ENCODE data around the gene IL16. TPM values are rescaled to one million over a fixed set of nuclear protein-coding genes. Genes with fewer than 3 reads are reported as not detected.

IL16 gene
- total RNA-seq, 1 experiment from 2014 or later, result 0.03 TPM

DNA sequence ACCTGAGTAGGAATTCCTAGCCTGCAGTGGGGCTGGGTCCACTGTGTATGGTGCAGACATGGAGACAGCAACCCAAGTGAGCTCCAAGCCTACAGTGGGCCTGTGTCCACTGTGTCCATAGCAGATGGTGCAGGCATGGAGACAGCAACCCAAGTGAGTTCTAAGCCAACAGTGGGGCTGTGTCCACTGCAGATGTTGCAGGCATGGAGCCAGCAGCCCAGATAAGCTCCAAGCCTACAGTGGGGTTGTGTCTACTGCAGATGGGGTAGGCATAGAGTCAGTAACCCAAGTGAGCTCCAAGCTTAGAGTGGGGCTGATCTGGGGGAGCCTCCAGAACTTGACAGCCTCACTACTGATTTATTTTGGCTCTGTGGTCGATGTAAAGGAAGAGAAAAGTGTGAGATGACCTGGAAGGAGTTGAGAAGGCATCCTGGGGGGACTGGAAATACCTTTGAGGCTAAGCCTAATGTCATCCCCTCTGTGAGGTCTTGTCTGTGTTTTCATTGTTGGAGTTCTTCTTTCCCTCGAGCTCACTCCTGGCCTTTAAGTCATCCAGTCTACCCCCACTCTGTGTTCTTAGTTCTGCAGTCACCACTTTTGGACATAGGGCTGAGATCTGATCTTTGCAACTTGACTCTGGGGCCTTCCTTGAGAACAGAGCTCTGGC lies 22.4 kb upstream of the IL16 start:
- no peak for DNase-seq (ENCODE audit: low read depth)

DNA sequence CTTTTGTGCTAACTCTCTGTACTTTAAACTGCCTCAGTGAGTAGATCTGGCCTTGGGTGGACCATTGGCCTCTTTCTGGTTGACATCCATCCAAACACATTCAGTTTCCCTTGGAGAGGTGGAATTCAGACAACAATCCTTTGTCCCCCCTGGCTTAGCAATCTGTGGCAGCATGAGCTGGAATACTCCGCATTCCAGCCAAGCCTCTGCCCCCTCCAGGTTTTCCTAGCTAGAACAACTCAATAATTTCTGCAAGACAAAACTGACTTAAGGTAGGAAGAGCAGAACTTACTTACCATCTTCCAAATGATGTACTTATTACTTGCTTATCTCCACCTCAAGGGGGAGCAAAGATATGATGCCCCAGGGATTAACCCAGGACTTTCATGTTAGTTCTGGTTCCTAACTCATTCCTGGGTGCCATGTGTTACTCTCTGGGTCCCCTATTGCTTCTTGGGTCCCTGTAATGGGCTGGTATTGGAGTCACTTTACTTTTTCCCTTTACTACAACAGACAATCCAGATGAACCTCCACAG lies 21.8 kb upstream of the IL16 start:
- DNase-seq (ENCODE audit: low read depth), result no peak

DNA sequence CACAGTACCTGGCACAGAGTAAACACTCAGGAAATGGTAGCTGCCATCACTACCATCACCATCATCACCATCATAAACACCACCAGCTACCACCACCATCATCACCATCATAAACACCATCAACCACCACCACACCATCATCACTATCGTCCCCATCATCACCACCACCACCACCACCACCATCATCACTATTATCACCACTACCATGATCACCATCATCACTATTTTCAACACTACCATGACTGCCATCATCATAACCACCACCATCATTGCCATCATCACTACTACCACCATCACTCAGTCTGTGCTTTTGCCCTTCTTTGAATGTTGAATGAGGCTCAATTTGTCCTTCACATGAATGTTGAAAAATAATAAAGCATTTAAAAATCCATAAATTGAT lies 21.2 kb upstream of the IL16 start:
- no peak for DNase-seq (ENCODE audit: low read depth)

DNA sequence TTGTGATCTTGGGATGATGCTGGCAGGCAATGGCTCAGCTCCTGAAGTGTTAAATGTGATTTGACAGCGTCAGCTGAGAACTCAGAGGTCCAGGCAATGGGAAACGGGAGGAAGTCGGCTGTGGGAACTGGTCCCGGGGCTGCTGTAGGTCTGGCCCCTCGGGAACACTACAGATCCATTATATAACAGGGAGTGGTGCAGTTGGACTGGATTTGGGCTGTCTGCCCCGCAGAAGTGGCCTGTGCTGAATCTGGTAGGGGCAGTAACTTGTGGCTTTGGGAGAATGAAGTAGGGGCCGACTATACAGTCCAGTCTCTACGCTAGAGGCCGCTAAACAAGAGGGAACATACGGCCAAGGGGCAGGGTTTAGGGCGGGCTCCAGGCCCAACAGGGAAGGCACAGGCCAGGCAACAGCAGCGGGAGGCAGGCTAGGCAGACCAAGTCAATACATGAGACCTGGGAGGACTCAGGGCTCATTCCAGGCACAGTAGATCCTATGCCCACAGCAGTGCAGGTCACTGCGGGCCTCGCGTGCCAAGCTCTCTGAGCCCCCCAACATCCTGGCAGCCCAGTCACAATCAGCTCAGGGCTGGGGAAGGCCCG lies 20.3 kb upstream of the IL16 start:
- DNase-seq (ENCODE audit: low read depth), result no peak

DNA sequence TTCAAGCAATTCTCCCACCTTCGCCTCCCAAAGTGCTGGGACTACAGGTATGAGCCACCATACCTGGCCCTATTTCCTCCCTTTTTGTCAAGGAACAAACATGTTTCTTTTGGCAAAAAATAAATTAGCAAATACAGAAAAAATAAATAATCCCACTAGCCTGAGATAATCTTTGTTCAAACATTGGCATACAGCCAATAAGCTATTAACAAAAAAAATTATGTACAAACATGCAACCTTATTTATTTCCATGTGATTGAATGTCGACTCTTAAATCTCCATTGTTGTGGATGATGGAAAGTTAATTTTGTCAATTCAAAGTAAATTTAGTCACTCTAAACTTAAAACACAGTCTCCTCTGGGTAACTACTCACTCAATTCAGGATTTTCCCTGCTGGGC lies 18.3 kb upstream of the IL16 start:
- DNase-seq (ENCODE audit: low read depth), result no peak

DNA sequence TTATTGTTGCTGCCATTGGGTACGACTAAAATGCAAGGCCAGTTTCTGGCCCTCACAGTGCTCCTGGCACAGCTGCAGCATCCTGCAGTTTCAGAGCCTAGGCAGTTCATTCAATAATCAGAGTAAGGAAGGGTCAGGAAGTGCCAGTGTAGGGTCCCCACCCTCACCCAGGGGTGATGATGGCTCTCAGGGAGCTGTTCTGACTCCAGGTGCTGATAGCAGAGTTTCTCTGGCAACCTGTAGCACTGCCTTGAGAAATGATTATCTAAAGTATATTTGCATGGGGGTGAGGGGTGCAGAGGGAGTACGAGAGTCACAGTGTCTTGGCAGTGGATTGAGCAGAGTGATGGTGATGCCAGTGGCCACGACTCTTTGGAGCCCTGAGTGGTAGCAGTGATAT lies 15.5 kb upstream of the IL16 start:
- DNase-seq (ENCODE audit: low read depth), result no peak

DNA sequence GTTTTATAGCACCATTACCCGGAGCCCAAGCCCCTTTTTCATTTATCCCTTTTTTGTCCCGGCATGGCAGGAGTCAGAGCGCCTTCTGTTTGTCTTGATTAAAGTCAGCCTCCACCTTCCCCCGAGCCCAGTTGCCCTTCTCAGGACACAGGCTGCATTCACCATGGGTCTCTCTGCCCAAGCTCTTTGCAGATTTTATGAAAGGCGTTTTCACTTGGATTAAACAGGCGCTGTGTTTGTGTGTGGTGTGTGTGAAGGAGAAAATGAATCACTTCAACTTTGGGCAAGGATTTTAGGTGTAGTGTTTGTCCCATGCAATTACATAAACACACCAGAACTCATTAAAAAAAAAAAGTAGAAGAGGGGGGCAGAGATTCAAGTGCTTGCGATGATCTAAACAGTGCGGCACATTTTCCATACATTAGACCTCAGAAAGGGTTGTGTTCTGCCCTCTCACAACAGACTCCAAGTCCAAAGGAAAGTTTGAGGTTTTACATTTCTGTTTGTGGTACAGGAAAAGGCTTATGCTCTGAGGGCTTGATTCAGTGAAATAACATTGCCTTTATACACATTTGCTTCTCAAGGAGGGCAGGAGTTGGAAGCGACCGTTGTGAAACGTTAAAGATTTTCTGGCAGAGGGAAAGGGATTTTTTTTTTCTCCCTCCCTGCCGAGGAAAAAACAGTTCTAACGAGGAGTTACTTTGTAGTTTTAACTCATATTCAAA lies 14.5 kb upstream of the IL16 start:
- DNase-seq (ENCODE audit: low read depth), result no peak

DNA sequence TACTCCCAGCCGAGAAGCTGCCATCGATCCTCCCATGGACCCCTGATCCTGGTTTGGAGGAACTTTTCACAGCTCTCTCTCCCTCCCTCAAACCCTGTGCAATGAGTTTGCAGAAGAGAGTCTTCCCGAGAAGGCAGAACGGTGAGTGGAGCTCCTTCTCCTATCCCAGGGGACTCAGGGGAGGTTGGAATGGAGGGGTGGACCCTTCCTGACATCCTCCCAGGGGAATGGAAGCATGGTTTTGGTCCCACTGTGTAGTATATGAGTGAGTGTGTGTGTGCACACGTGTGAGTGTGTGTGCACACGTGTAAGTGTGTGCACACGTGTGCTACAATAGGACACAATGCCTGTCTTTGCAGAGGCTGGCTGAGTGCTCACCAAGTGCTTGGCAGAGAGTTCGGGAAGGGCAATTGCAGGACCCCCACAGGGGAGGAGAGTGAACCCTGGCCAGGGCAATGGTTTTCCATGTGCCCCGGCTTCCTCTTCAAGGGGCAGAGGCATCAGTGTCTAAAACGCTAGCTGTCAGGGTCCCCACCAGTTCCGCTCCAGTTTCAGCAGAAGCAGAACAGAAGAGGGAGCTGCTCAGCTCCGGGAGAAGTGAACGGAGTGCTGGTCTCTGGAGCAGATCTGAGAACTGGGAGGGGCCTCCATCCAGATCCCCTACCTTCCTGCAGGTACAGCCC lies 13.8 kb upstream of the IL16 start:
- DNase-seq (ENCODE audit: low read depth), result no peak

DNA sequence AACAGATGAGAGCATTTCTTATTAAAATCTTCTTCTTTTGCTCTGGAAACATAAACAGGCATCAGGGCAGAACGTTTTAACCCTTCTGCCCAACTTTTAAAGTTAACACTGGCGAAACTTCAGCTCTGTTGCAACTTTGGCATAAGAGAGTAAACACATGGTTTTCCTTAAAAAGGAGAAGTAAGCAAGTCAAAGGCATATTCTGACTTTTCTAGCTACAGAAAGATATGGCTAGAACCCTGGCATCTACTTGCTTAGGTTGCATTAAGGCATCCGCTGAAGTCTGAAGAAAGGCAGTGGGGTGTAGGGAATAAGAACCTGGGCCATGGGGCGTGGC lies 13.3 kb upstream of the IL16 start:
- DNase-seq (ENCODE audit: low read depth), result no peak

DNA sequence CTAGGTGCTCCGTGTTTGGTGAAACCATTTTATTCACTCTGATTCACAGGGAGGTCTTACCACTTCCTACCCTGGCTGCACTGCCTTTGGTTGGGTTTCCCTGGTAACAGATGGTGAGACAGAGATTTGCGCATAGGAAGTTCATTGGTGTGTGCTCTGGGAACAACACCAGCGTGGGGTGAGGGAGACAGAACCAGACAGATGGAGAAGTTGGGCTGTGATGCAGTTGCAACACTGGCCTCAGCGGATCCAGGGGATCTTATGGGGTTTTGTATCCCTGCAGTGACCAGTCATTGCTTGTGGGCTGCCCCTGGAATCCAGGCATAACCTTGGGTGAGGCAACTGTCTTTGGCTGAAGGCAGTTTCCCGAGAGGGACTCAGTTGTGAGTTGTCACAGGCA lies 12.5 kb upstream of the IL16 start:
- peak; percentile 35 for DNase-seq (ENCODE audit: low read depth)

DNA sequence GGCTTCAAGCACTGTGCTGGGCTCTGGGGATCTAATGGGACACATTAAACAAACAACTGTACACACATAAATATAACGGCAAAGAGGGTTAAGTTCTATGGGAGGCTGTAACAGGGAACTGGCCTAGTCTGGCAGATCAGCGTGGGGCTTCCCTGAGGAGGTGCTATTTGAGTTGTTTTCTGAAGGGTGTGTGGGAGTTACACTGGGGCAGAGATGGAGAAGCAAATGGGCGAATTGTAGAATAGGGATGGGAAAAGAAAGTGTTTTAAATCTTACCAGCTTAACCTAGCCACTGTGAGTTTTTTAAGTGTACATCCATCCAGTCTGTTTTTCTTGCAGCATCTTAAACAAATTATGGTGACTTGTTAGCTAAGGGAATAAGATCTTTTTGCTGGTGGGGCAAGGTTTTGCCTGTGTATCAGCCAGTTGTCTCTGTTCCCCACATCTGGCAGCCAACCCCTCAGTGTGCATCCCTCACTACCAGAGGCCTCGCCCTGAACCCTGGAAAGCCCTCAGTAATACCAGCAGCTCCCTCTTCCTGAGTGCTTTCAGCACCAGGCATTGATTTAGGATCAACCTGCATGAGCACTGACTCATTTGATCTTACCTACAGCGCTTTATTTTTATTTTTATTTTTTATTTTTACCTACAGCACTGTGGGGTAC lies 10.9 kb upstream of the IL16 start:
- no peak for DNase-seq (ENCODE audit: low read depth)

DNA sequence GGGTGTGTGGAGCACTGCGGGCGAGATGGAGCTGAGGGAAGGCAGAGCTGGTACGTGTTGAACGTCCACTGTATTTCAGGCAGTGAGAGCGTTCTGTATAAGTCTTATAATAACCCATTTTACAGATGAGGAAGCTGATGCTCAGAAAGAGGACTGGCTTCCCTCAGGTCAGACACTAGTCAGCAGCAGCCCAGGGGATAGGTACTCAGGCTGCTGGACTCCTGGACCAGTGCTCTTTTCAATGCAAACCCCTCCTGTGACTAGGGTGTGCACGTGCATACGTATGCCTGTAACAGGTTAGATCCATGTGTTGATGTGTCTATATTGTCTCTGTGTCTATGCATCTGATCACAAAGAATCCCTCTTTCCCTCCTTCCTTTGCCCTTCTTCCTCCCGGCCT lies 8.3 kb upstream of the IL16 start:
- no peak for DNase-seq (ENCODE audit: low read depth)

DNA sequence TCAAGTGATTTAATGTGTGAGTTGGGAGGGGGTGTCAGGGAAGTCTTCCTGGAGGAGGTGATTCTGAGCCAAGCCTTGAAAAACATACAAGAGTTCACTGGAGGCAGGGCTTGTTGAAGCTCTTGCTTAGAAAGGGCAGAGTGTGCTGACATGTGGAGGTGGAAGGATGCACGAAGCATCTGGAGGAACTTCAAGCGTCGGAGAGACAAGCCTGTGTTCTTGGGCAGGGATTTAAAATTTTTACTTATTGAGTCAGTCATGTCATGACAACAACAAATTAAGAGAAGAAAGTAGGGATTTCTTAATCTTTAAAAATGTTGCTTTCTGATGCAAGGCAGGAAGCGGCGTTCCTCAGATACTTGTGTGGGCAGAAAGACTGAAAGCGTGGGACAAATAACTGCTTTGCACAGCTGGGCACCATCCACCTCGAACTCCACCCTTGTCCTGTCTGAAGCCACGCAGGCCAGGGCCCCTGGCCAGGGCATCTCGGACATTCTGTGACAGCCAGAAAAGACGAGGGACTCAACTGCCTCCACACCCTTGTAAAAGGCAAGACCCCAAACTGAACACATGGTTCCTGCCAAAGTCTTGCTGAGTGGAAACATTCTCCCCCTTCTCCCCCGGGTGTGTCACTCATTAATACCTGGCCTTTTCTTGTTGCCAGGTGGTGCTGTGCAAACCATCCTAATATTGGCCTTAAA lies 6.9 kb upstream of the IL16 start:
- DNase-seq (ENCODE audit: low read depth), result peak; percentile 21

DNA sequence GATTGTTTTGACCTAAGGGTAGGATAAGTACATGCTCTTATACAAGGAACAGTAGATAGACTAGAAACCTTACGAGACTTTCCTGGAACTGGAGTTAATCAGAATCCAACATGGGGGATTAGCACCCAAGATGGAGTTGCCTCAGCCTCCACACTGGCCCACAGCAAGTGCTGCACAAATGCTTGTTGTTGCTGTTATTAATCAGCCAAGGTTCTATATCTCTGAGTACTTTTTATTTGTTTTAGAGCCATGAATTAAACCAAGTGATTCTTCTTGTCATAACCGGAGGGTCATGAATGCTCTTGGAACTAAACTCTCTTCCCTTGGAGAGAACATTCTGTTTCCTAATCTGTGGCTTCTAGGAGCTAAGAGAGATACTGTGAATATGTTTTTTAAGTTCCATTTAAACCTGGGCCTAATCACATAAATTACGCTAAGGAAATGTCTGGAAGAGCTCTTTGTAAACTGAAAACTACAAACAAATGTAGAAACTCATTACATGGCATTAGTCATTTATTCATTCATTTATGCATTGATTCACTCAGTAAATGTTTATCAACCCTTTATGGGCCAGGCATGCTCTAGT lies 5.7 kb upstream of the IL16 start:
- no peak for DNase-seq (ENCODE audit: low read depth)

DNA sequence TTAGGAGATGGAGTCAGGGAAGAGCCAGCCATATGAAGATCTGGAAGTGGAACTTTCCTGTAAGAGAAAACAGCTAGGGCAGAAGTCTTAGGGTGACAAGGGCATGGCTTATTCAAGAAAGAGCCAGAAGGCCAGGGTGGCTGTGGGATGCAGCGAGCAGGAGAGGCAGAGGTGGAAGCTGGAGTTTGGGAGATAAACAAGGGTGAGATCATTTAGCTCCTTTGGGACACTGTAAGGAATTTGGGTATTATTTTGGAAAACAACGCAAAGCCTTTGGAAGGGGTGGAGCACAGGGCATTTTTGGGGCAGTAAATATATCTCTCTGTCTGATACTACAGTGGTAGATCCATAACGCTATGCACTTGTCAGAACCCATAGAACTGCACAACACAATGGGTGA lies 5.0 kb upstream of the IL16 start:
- no peak for DNase-seq (ENCODE audit: low read depth)

DNA sequence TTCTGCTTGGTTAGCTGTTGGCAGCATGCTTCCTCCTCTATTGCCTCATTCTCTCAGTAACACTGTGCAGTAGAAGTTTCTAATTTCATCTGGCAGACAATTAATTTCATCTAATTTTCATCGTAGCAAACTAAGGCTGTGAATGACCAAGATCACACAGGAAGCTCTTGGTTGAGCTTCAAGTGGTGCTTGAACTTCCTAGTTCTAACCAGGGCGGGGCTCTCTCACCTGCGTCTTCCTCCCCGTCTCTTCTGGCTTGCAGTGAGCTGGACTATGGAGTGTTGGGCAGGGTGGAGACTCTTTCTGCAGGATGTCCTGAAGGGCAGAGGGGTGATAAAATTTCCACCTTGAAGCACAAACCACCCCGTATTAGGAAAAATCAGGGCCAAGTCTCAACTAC lies 2.0 kb upstream of the IL16 start:
- no peak for DNase-seq (ENCODE audit: low read depth)

DNA sequence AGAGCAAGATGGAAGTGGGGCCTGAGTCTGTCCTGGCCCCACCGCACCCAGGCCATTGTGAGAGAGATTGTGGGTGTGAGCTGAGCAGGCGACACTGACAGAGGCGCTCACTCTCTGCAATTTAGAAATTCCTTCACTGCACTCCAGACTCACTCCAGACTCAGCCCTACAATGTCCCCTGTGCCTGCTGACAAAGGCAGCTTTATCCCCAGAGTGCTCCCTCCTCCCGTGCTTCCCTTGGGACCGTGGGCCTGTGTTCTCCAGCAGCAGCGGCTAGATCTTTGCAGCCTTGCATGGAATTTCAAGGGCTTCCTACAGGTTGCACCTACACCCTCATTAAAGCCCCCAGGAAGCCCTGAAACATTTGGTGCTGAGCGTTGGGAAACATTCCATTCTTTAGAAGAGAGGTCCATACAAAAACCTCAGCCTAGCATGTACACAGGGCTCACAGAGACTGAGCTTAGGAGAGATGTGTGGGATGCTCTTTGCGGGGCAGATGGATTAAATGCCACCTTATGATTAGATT lies 1.3 kb upstream of the IL16 start:
- DNase-seq (ENCODE audit: low read depth), result no peak

DNA sequence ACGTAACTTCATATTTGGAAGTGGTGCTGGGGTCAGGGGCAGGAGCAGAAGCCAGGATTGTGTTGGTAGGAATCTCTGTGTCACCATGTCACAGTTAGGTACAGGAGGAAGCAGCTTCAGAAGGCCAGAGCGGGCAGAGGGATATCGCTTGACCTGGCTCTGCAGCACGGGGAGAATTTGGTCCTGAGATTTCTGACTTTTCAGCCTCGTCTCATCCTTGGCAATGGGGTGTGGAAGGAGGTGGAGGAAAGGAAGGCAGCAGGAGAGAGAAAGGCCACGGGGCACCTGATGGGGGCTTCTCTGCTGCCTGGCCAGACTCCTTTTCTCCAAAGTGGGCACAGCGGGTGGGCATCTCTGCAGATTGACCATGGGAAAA lies 564 bp downstream of the IL16 start:
- no peak for DNase-seq (ENCODE audit: low read depth)

DNA sequence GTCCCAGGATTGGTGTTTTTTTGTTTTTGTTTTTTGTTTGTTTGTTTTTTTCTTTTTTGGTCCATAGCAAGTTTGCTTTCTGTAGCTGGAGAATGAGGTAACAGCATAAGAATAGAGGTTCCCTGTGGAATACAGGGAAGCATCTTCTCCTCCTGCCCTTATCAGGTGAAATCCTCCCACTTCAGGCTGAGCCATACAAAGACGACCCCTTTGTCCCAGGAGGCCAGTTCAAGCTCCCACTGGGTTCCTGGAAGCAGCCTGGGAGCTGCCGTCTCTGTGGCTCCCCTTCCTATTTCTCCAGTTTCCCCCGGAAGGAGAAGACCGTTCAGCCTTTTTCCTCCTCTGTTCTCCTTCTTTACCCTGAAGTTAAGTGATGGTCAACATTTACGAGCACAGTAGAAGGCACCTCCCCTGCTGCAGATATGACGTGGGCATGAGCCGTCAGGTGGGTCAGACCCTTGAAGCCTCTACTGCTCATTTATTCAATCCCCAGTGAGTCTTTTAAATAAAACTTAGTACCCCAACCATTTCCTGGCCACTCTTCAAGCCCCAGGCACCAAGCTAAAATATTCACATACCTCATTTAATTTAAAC lies 1.1 kb downstream of the IL16 start:
- DNase-seq (ENCODE audit: low read depth), result no peak
